HepG2 (cell line): ENCODE data around the gene PNLDC1. TPM values are rescaled to one million over a fixed set of nuclear protein-coding genes. Genes with fewer than 3 reads are reported as not detected.

Experiments used
- ARID3A ChIP-seq: IDR thresholded peaks from 2 replicates; pipeline ENCODE4 v1.6.1; 2012; ENCODE audit warnings: low read depth, low read length, improper control_type of control experiment
- ARNTL ChIP-seq: sonication (generic); formaldehyde crosslinking; IDR thresholded peaks from 2 replicates; pipeline ENCODE4 v1.4.0; 2020; ENCODE audit warnings: mild to moderate bottlenecking, missing genetic modification reagents
- ATRX ChIP-seq: sonication (generic); formaldehyde crosslinking; IDR thresholded peaks from 2 replicates; pipeline ENCODE4 v1.4.0; 2020; ENCODE audit warnings: missing genetic modification reagents, borderline replicate concordance
- CHCHD3 ChIP-seq: sonication (generic); formaldehyde crosslinking; IDR thresholded peaks from 2 replicates; pipeline ENCODE4 v1.8.0; 2022; ENCODE audit warnings: mild to moderate bottlenecking, missing genetic modification reagents, moderate library complexity
- CREBL2 ChIP-seq: sonication (generic); formaldehyde crosslinking; IDR thresholded peaks from 2 replicates; pipeline ENCODE4 v1.8.1; 2023; ENCODE audit warnings: missing genetic modification reagents, mild to moderate bottlenecking, borderline replicate concordance
- DNMT1 ChIP-seq: sonication (generic); formaldehyde crosslinking; IDR thresholded peaks from 2 replicates; pipeline ENCODE4 v1.5.1; 2020; ENCODE audit warnings: mild to moderate bottlenecking, missing genetic modification reagents
- ETV5 ChIP-seq: IDR thresholded peaks from 2 replicates; pipeline ENCODE4 v1.6.1; 2018; ENCODE audit warnings: missing biosample characterization, missing genetic modification reagents, inconsistent platforms, borderline replicate concordance
- HOXD1 ChIP-seq: sonication (generic); formaldehyde crosslinking; IDR thresholded peaks from 2 replicates; pipeline ENCODE4 v1.5.0; 2020; ENCODE audit warnings: missing genetic modification reagents
- MLLT10 ChIP-seq: sonication (generic); formaldehyde crosslinking; IDR thresholded peaks from 2 replicates; pipeline ENCODE4 v1.4.0; 2020; ENCODE audit warnings: missing genetic modification reagents
- MYC ChIP-seq: sonication (generic); formaldehyde crosslinking; IDR thresholded peaks from 2 replicates; pipeline ENCODE4 v1.9.0; 2021; ENCODE audit warnings: missing genetic modification reagents, borderline replicate concordance
- REST ChIP-seq, 2 experiments: IDR thresholded peaks; 2 replicates each; pipeline ENCODE4 v1.6.1; 2011 to 2012; ENCODE audit warnings: low read length in 2 of 2, borderline replicate concordance in 1 of 2, low read depth in 1 of 2, mild to moderate bottlenecking in 1 of 2, moderate library complexity in 1 of 2
- RXRA ChIP-seq: sonication (generic); formaldehyde crosslinking; IDR thresholded peaks from 2 replicates; pipeline ENCODE4 v1.5.1; 2020; ENCODE audit warnings: missing genetic modification reagents
- SAFB2 ChIP-seq: sonication (generic); formaldehyde crosslinking; IDR thresholded peaks from 2 replicates; pipeline ENCODE4 v1.5.1; 2020; ENCODE audit warnings: missing genetic modification reagents, low read depth, mild to moderate bottlenecking, borderline replicate concordance
- SMYD3 ChIP-seq: sonication (generic); formaldehyde crosslinking; IDR thresholded peaks from 2 replicates; pipeline ENCODE4 v1.8.1; 2023; ENCODE audit warnings: mild to moderate bottlenecking, missing genetic modification reagents
- TGIF2 ChIP-seq: IDR thresholded peaks from 2 replicates; pipeline ENCODE4 v1.6.1; 2016; ENCODE audit warnings: control low read depth, missing compliant biosample characterization
- ZBTB7B ChIP-seq: sonication (generic); formaldehyde crosslinking; IDR thresholded peaks from 2 replicates; pipeline ENCODE4 v1.4.0; 2020; ENCODE audit warnings: missing genetic modification reagents
- ZEB1 ChIP-seq: IDR thresholded peaks from 2 replicates; pipeline ENCODE4 v1.6.1; 2012; ENCODE audit warnings: mild to moderate bottlenecking, low read depth, inconsistent platforms; ENCODE audit not compliant: insufficient replicate concordance
- ZNF20 ChIP-seq: sonication (generic); formaldehyde crosslinking; IDR thresholded peaks from 2 replicates; pipeline ENCODE4 v1.4.0; 2020; ENCODE audit warnings: mild to moderate bottlenecking, moderate library complexity, missing genetic modification reagents
- ZNF550 ChIP-seq: sonication (generic); formaldehyde crosslinking; IDR thresholded peaks from 2 replicates; pipeline ENCODE4 v1.4.0; 2020; ENCODE audit warnings: mild to moderate bottlenecking, missing genetic modification reagents, borderline replicate concordance
- ZNF558 ChIP-seq: sonication (generic); formaldehyde crosslinking; IDR thresholded peaks from 2 replicates; pipeline ENCODE4 v1.9.0; 2022; ENCODE audit warnings: mild to moderate bottlenecking, missing genetic modification reagents, borderline replicate concordance
- ZNF7 ChIP-seq: IDR thresholded peaks from 2 replicates; pipeline ENCODE4 v1.6.1; 2016; ENCODE audit warnings: missing biosample characterization, missing genetic modification reagents
- ZNF800 ChIP-seq: sonication (generic); formaldehyde crosslinking; IDR thresholded peaks from 2 replicates; pipeline ENCODE4 v1.4.0; 2020; ENCODE audit warnings: missing genetic modification reagents
- ZNF878 ChIP-seq: sonication (generic); formaldehyde crosslinking; IDR thresholded peaks from 2 replicates; pipeline ENCODE4 v1.8.1; 2023; ENCODE audit warnings: mild to moderate bottlenecking, missing genetic modification reagents, moderate library complexity
- polyA plus RNA-seq, 8 experiments: library from polyadenylated mRNA; depleted of rRNA in 3 of 8; stranded (reverse) in 7 of 8; unstranded in 1 of 8; fragments of >200 nt; fragmentation: Illumina TruSeq in 4 of 8; extraction: Trizol in 4 of 8; gene quantifications; 2 replicates each; pipeline versions ENCODE4 v1.2.1 to v1.2.3, GENCODE V29; 2011 to 2016; ENCODE audit warnings: low read depth in 4 of 8, missing spikeins in 1 of 8, mixed read lengths in 1 of 8; ENCODE audit not compliant: insufficient read depth in 1 of 8
- total RNA-seq, 5 experiments: library from RNA; depleted of rRNA; stranded (reverse); fragments of >200 nt; fragmentation: Illumina TruSeq; extraction: Trizol; gene quantifications; 2 replicates each; pipeline ENCODE4 v1.2.3, GENCODE V29; 2016; ENCODE audit warnings: low read depth in 1 of 5

The PNLDC1 gene
- total and polyA plus RNA-seq, 2 of the 13 experiments (the other 11 are each of a cell fraction or from before 2014, with no cell fraction given), result not detected

GRCh38 chr6:159788753-159789376 is 11.2 kb upstream of the PNLDC1 start (continued):
- no peak for TF ChIP-seq REST (IDR thresholded peaks at IDR 0.05; ENCODE audit: borderline replicate concordance in 1 of 2, low read depth in 1 of 2, low read length in 2 of 2)
- TF ChIP-seq ETV5, result peak; percentile 27; the same call in 1 of the 2 replicates
- peak; percentile 26 for TF ChIP-seq MYC
- no peak for TF ChIP-seq ARID3A
- TF ChIP-seq ZNF878 (CRISPR knock-in tag), result no peak
- peak; percentile 32; the same call in 1 of the 2 replicates for TF ChIP-seq CHCHD3 (CRISPR knock-in tag)
- TF ChIP-seq MLLT10 (CRISPR knock-in tag), result no peak
- TF ChIP-seq DNMT1 (CRISPR knock-in tag), result 0 out of 2 replicates have a peak, but pooled peaks have one; percentile 35
- no peak for TF ChIP-seq ZEB1
- peak; percentile 84 for TF ChIP-seq RXRA (CRISPR knock-in tag)
- TF ChIP-seq ATRX, result no peak
- peak; percentile 88 for TF ChIP-seq TGIF2
- 0 out of 2 replicates have a peak, but pooled peaks have one; percentile 18 for TF ChIP-seq ZNF550
- no peak for TF ChIP-seq ZNF20 (CRISPR knock-in tag)
- TF ChIP-seq ZBTB7B (CRISPR knock-in tag), result no peak
- no peak for TF ChIP-seq SMYD3 (CRISPR knock-in tag)
- no peak for TF ChIP-seq CREBL2 (CRISPR knock-in tag)
- TF ChIP-seq ZNF7 (CRISPR knock-in tag), result no peak
- TF ChIP-seq ZNF800 (CRISPR knock-in tag), result peak; percentile 40; the same call in 1 of the 2 replicates
- peak; percentile 49; the same call in 1 of the 2 replicates for TF ChIP-seq HOXD1 (CRISPR knock-in tag)
- 0 out of 2 replicates have a peak, but pooled peaks have one; percentile 90 for TF ChIP-seq ZNF558
- peak; percentile 3; the same call in 1 of the 2 replicates for TF ChIP-seq ARNTL (CRISPR knock-in tag)
- TF ChIP-seq SAFB2 (CRISPR knock-in tag), result peak; percentile 3; the same call in 1 of the 2 replicates
